Activated T-cell treated with anti-CD3 and anti-CD28 coated beads for 48 hours (primary cell): ENCODE results near the gene ARFGEF3.
"Not testable (repeated sequence)": the region's sequence is repeated elsewhere in the genome, so short reads cannot be mapped to it uniquely, and the experiment has no call there.

Experiments used
- DNase-seq: peaks from one replicate; pipeline ENCODE4 v3.0.0-alpha.2; 2020; ENCODE audit warnings: low read depth

Gene ARFGEF3

DNA sequence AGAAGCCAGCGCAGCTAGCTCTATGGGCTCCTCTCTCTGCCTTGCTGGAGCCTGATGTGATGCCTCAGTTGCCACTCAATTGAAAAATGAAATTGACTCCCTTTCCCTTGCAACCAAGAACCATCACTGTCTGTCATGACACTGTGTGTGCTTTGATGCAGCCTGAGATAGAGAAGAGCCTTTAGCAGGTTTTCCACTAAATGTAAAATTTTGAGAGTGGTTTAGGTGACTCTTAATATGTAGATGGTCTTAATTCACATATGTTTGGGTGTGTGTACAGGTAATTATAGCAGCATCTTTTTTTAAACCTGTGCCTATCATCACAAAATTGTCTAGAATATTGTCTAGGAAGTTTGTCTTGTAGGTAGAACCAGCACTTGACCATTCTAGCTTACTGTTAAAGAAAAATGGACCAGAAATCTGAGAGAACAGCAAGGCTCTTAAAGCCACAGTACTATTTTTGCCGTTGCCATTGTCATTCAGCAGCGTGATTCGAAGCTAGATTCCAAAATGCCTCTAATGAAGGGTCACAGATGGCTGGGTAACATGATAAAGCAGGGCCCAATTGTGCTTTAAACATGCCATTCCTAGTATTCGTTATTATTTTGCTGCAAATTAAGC, 1.3 kb downstream of the ARFGEF3 start:
- no peak for DNase-seq

DNA sequence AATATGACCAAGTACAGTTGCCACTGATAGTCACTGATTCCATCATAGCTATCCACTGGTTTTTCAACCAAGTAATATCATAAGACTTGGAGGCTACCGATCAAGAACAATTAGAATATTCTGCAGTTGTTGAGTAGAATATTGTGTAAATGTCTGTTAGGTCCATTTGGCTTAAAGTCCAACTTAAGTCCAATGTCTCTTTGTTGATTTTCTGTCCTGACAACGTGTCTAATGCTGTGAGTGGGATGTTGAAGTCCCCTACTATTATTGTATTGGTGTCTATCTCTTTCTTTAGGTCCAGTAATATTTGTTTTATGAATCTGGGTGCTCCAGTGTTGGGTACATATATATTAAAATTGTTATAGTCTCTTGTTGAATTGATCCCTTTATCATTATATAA, 13.9 kb downstream of the ARFGEF3 start:
- no peak for DNase-seq

DNA sequence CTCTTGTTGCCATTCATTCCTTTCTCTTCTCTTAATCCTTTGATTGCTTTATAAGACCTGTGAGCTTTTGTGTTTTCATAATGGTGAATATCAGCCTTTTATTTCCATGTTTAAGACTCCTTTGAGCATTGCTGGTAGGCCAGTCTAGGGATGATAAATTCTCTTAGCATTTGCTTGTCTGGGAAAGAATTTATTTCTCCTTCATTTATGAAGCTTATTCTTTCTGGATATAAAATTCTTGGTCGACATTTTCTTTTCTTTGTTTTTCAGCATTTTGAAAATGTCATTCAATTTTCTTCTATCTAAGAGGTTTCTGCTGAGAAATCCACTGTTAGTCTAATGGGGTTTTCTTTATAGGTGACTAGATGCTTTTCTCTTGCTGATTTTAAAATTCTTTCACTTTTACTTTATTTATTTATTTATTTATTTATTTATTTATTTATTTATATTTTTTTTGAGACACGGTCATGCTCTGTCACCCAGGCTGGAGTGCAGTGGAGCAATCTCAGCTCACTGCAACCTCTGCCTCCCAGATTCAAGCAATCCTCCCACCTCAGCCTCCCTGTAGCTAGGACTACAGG, 15.0 kb downstream of the ARFGEF3 start:
- DNase-seq, result no peak

DNA sequence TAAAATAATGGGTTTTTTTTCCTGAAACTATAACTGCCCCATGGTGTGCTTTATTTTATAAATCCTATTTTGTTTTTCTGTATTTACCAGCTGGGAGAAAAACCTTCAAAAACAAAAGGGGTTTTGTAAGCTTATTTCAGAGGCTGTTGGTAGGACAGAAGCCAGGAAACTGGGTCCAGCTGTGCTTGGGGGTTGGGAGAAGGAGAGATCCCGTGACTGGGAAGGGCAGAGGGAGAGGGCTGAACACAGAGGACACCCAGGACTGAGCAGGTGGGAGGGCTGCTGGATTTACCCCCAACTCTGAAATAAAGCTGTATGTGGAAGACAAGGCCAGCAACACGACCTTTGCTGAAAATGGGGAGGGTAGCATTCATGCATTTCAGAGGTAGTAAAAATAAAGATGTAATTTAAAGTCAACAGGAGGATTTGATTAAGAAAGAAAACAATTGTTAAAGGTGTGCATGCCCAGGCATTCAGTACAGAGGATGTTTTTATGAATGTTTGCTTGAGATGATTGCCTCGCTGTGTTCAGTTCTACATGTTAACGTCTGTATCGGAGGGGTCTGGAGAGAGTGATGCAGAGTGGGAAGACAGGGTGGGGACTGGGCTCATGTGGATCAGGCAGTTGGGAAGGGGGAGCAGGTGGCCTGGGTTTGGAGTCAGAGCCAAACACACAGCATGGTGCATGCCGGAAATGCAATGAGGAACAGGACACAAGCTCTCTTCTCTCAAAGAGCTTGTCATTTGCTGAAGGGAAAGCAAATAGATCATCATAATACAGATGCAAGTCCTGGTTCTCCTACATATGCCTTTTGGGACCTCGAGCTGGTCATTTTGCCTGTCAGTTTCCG, 21.4 kb downstream of the ARFGEF3 start:
- no peak for DNase-seq

DNA sequence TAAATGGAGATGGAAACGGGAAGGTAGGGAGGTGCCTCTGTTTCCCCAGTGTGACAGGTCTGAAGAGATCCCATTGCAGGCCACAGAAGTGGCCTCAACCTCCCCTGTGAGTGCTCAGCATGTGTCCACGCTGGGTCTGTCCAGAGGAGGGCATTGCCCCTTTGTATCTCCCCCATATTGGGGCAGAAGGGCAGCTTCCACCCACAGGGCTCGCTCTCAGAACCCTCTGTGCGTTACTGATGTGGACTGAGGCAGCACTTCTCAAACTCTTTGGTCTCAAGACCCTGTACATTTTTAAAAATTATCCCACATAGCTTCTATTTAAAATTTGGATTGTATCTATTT, 22.0 kb downstream of the ARFGEF3 start:
- DNase-seq, result no peak

DNA sequence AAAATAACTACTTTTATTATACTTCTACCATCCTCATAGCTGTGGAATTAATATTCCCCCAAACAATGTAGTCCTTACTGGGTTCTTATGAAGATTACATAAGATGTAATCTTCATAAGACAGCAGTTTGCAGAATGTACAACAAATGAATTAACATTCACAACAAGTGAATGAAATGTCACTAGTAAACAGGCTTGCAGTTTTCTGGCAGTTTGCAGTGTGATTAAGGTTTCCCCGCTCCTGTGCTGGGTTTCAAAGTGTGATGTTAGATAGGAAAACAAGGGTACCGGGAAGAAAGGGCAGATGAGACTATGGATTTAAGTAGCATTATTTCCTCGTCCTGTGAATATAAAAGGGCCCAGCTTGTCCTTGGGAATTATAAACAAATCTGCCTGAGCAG, 22.5 kb downstream of the ARFGEF3 start:
- no peak for DNase-seq

DNA sequence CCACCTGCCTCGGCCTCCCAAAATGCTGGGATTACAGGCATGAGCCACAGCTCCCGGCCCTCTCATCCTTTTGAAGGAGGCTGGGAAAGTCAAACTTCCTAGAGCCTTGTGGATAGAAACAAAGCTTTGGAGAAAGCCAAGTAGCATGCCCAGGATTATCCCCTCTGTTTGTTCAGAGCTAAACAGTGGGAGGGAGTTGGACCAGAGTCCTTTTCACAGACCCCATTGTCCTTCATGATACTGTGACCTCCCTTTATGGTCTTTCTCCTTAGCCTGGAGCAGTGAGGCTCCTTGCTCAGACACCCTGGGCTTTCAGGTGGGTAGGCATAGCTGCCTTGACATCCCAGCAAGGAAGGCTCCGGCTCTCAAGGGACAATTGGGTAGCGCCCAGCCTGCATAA, 25.4 kb downstream of the ARFGEF3 start:
- no peak for DNase-seq

DNA sequence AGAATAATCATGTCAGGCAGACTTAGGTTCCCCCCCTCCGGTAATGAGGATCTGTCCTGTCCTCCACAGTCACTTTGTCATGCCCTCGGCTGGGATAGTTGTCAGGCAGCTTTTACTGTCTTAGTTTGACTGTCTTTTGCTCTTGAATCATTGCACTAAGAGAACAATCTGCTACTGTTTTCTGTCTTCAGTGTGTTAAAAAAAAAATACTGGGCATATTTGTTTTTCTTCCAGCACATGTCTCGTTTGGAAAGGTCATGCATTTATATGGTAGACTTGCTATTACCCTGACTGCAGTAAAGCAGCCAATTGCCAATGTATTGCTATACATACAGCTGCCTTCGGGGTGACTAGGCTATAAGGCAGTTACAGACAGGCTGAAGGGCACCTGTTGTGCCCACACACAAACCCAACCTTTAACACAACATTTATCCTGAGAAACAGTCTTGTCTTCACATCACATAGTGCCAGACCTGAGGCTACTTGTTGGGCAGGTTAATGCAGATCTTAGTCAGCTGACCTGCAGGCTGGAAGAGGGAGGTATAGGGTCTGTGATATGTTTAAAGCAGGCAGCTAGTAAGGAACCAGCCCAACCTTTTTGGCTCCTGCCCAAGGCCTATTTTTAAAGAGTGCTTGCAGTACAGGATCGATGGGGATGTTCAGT, 26.7 kb downstream of the ARFGEF3 start:
- DNase-seq, result no peak

DNA sequence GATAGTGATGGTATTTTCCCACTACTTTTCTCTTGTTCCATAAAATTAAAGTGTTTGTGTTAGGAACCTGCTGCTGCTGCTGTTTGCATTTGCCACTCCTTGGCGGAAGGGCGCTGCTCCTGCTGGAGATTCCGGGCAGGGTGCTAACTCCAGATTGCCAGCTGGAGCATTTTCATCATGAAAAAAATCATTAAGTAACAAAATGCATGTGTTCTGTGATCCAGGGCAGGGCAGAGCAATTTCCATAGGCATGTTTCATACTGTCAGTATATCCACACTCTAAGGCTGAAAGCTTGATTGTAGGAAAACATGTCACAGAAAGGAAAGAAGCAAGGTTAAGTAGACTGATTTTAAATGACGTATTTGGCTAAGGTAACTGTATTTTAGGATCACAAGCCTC, 32.5 kb downstream of the ARFGEF3 start:
- DNase-seq, result no peak

DNA sequence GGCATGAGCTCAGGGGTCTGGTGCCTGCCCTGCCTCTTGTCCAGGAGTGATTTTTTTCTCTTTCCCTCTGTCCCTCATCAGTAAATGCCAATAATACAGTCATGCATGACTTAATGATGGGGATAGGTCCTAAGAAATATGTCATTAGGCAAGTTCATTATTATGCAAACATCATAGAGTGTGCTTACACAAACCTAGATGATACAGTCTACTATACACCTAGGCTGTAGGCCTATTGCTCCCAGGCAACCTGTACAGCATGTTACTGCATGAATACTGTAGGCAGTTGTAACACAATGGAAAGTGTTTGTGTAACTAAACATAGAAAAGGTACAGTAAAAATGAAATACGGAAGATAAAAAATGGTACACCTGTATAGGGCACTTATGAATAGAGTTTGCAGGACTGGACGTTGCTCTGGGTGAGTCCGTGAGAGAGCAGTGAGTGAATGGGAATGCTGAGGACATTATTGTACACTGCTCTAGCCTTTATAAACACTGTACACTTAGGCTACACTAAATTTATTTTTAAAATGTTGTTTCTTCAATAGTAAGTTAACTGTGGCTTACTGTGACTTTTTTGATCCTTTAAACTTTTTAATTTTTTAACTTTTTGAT, 34.5 kb downstream of the ARFGEF3 start:
- no peak for DNase-seq

DNA sequence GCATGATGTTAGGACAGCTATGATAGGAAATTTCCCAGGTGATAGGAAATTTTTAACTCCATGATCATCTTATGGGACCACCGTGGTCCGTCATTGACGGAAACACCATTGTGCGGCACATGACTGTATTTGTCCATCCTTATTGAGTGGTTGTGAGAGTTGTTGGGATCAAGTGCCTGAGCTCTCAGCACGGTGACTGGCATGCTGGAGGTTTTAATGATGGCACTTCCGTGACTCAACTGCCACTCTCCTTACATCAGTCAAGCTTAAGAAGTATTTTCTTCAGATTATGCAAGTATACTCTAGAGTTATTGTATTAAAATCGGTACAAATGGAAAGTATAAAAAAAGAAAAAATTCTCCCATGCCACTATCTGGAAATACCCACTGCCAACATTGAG, 35.8 kb downstream of the ARFGEF3 start:
- no peak for DNase-seq

DNA sequence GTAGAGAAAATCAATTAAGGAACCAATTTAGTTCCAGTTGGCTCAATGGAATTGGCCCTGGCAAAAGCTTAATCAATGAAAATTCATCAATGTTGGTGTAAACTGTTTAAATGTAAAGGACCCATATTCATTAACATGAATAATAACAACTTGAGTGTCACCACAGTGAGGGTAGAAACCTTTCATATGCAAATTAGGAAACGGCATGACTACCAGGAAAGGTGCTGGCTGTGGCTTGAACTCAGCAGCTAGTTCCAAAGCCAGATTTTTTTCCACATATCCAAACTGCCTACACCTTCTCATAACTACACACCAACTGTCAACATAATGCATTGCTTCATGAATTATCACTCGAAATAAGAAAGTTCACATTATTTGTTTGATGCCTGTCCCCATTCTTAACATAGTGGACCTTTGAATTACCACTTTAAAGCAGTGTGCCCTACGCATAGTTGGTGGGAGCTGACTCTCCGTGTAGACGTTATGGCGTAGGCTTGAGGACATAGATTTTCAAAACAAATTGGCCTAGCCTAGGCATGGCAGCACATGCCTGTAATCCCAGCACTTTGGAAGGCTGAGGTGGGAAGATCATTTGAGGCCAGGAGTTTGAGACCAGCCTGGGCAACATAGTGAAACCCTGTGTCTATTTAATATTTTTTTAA, 36.8 kb downstream of the ARFGEF3 start:
- no peak for DNase-seq

DNA sequence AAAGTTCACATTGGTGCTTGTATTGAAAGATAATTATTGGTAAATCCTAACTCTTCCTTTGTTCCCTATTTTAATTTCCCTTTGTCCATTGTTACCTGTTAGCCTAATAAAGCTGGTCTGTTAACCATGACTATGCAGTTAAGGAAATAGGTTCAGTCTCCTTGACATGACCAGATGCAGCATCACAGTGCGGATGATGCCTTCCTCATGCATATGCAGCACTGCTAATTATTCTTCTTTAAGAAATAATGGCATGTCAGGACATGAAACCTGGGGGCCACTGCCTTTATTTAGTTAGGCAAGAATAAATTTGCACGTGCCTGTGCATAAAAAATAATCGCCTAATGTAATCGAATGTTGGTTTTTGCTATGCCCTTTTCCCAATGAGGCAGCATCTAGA, 40.1 kb downstream of the ARFGEF3 start:
- no peak for DNase-seq

DNA sequence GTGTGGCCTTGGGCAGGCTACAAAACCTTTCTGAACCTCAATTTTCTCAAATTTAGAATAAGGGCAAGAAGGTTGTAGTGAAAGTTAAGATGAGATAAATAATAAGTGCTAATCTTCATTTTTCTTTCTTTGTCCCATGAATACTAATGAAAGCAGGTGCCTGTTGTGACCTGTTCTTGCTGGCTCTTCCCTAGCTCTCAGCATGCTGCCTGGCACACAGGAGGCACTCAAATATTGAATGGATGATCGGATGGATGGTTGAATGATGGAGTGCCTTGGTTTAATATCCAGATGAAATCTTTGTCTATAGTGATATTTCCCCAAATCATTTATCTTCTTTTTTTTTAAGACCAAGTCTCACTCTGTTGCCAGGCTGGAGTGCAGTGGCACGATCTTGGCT, 41.6 kb downstream of the ARFGEF3 start:
- DNase-seq, result no peak

DNA sequence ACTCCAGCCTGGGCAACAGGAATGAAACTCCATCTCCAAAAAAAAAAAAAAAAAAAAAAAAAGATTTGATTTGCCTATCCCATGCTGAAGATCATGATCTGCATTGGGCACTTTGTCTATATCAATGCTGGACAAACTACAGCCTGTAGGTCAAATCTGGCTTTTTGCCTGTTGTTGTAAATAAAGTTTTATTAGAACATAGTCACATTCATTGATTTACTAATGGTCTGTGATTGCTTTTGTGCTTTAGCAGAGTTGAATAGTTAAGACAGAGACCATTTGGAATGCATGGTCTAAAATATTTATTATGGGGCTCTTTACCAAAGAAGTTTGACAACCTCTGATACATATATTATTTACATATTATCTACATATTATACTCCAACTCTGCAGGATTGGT, 42.6 kb downstream of the ARFGEF3 start:
- no peak for DNase-seq

DNA sequence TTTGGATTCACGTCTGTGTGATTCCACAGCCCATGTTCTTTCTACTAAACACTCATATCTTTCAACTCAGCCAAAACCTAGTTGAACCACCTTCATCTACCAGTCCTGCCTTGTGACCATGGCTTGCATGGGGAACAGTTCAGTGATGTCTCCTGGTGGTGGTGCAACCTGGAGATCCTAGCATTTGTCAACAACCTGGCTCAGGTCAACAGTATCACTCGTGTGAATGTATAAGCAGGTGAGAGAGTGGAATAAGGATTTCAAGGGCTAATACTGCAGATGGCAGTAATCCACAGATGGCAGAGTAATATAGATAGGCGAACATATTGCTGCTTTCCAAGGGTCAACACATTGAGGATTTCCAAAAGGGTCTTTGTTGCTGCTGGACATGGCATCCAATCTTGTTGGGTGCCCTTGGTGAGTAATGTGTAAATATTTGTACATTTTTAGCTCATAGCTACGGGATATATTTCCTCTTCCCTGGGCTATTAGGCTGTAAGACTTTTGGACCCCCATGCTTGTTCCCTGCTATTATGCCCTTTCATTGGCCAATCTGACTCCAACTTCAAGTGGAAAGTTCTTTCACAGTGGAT, 43.1 kb downstream of the ARFGEF3 start:
- DNase-seq, result no peak

DNA sequence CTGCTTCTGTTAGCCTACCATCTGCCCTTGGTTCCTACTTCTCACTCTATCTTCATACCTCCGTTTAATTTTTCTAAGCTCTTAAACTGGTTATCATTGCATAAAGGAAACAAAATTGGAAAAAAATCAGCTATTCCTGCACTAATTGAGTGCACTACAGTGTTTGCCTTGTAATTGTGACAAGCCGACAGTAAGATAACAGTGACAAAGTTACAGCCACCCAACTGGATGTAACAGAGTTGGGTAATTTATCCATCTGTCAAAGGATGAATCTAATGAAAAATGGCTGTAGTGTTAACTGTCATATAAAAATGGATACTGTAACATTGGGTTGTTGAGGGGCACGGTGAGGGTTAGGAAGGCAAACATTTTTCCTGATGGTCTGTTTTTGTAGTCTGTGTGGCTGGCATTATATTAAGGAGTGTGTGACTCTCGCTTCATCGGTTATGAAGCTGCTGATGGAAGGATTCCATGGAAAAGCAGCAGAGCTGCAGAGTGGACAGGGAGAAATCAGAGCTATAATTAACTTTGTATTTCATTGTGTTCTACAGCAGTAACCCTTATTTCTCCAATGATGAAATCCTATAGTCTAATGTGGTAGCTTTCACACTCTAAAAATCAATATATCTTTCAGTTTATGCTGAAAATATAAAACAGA, 43.8 kb downstream of the ARFGEF3 start:
- no peak for DNase-seq

DNA sequence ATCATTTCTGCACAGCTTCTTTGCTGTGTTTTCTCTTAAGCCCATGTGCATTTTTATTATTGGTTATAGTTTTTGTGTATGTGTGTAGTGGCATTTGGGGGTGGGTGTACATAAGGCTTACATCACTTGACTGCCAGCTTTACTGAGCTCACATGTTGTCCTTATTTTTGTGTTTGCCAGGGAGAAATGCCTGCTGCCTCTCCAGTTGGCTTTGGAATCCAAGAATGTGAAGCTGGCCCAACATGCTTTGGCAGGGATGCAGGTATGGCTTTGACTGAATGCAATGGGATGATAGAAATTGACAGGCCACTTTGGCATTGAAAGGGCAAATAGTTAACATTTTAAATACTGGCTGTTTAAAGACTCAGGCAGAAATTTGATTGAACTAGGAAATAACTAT, 45.1 kb downstream of the ARFGEF3 start:
- DNase-seq, result no peak

DNA sequence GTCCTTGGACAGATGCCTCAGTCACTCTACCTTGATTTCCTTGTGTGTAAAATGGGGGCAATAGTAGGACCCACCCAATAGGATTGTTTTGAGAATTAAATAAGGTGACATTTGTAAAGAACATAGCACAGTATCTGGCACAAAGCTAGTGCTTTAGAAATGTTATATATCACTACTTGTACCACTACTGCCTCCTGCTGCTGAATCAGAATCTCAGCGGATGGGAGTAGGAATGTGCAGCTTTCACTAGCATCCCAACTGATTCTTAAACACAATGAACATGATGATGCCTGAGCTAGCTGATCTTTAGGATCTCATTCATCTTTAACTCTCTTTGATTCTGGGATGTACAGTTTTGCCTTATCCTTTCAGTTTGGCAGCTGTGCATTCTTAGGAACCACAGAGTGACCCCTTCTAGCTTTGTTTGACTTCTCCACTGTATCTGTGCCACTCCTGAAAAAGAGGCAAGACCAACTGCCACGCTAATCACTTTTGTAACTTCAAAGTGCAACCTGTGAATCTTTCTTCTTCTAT, 49.4 kb downstream of the ARFGEF3 start:
- no peak for DNase-seq

DNA sequence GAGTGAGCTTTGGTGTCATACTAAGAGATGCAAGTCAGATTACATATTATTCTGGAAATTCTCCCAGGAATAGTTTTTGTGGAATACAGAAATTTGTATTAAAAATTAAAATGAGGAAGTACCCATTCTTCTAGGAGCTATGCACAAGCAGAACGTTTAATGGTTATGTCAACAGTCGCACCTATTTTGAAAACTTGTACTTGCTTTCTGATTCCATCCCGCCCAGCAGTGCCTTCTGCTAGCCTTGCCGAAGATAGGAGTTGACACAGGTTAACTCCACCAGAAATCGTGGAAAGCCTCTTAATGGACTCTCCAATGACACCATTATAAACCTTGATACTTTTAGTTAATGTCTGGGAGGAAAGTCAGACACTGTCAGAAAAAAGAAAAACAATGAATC, 49.9 kb downstream of the ARFGEF3 start:
- DNase-seq, result no peak

DNA sequence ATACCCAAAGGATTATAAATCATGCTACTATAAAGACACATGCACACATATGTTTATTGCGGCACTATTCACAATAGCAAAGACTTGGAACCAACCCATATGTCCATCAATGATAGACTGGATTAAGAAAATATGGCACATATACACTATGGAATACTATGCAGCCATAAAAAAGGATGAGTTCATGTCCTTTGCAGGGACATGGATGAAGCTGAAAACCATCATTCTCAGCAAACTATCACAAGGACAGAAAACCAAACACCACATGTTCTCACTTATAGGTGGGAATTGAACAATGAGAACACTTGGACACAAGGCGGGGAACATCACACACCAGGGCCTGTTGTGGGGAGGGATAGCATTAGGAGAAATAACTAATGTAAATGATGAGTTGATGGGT, 50.8 kb downstream of the ARFGEF3 start:
- DNase-seq, result not testable (repeated sequence)
